H1 (cell line): ENCODE results near the gene METTL25B. TPM values are rescaled to one million over a fixed set of nuclear protein-coding genes. Genes with fewer than 3 reads are reported as not detected.

Experiments used
- CHD7 ChIP-seq: fragments of 300-600 bp; sonication (generic); IDR thresholded peaks from 2 replicates; pipeline ENCODE4 v1.7.1; 2012; ENCODE audit warnings: low read length, moderate library complexity, mild to moderate bottlenecking, inconsistent platforms; ENCODE audit not compliant: insufficient replicate concordance
- RFX5 ChIP-seq: IDR thresholded peaks from 2 replicates; pipeline ENCODE4 v1.6.1; 2011; ENCODE audit warnings: low read depth, low read length, improper control_type of control experiment, borderline replicate concordance
- polyA plus RNA-seq, 7 experiments: library from polyadenylated mRNA; depleted of rRNA in 3 of 7; stranded (reverse) in 5 of 7; unstranded in 2 of 7; fragments of >200 nt in 5 of 7; fragments of 200-250 nt in 2 of 7; gene quantifications; 1 replicate in 5 of 7; 2 replicates in 1 of 7; 4 replicates in 1 of 7; pipeline versions ENCODE4 v1.2.1 to v1.2.3, GENCODE V29; 2011 to 2013; ENCODE audit warnings: missing spikeins in 2 of 7, mixed read lengths in 2 of 7
- total RNA-seq: library from RNA; stranded (reverse); fragmentation: NEBNext Ultra II Directional; extraction: Animal tissue kit (Norgen Biotek cat#: 25700); gene quantifications from 2 replicates; pipeline ENCODE4 v1.2.1, GENCODE V29; 2021

Gene METTL25B
- total and polyA plus RNA-seq, 2 of the 8 experiments (the other 6 are each of a cell fraction or from before 2014, with no cell fraction given) = 28.4 to 30.1 TPM

- TF ChIP-seq CHD7 (no peak), RFX5 (no peak)
Measured at GRCh38 chr1:156773607-156774006, 45.3 kb downstream of the METTL25B start (continued).
